Myocyte (in vitro differentiated cells): ENCODE results near the gene LCN12. TPM values are rescaled to one million over a fixed set of nuclear protein-coding genes. Genes with fewer than 3 reads are reported as not detected.

ENCODE experiments used
- total RNA-seq: library from RNA; depleted of rRNA; stranded (reverse); fragments of >200 nt; gene quantifications from 2 replicates; pipeline ENCODE4 v1.2.3, GENCODE V29; 2014

LCN12 gene
- total RNA-seq, 1 donor from 2014 or later: 0.27 TPM

Other genes starting within 250 kb of the LCN12 start
- not detected in 2 replicates for gene DIPK1B, start 239.7 kb upstream of the LCN12 start, total RNA-seq
- not detected in 2 replicates for gene LCN10, start 209.3 kb upstream of the LCN12 start, total RNA-seq
- gene LCN6, start 203.7 kb upstream of the LCN12 start, total RNA-seq: not detected in 2 replicates
- 0.21 TPM in 1 of 2 replicates, not detected in the other for gene LCN8, start 194.0 kb upstream of the LCN12 start, total RNA-seq
- gene LCN15, start 187.8 kb upstream of the LCN12 start, total RNA-seq: not detected in 2 replicates
- 63.9 and 81.6 TPM in 2 replicates for gene TMEM141, start 160.9 kb upstream of the LCN12 start, total RNA-seq
- 0.70 and 3.4 TPM in 2 replicates for gene CCDC183, start 155.9 kb upstream of the LCN12 start, total RNA-seq
- gene RABL6, start 144.3 kb upstream of the LCN12 start, total RNA-seq: 94.2 and 122 TPM in 2 replicates
- gene AJM1, start 109.8 kb upstream of the LCN12 start, total RNA-seq: 2.7 and 6.5 TPM in 2 replicates
- gene PHPT1, start 102.9 kb upstream of the LCN12 start, total RNA-seq: 106 and 131 TPM in 2 replicates
- gene MAMDC4, start 99.9 kb upstream of the LCN12 start, total RNA-seq: 2.9 and 3.4 TPM in 2 replicates
- 353 and 413 TPM in 2 replicates for gene EDF1, start 86.0 kb upstream of the LCN12 start, total RNA-seq
- 7.0 and 31.0 TPM in 2 replicates for gene TRAF2, start 65.8 kb upstream of the LCN12 start, total RNA-seq
- gene FBXW5, start 7.5 kb upstream of the LCN12 start, total RNA-seq: 170 and 196 TPM in 2 replicates
- gene C8G, start 7.0 kb upstream of the LCN12 start, total RNA-seq: 0.88 TPM in 1 of 2 replicates, not detected in the other
- 126 and 177 TPM in 2 replicates for gene PTGDS, start 25.2 kb downstream of the LCN12 start, total RNA-seq
- gene LCNL1, start 30.7 kb downstream of the LCN12 start, total RNA-seq: 5.0 and 13.8 TPM in 2 replicates
- 57.3 and 67.3 TPM in 2 replicates for gene PAXX, start 40.1 kb downstream of the LCN12 start, total RNA-seq
- not detected in 2 replicates for gene CLIC3, start 44.3 kb downstream of the LCN12 start, total RNA-seq
- 21.1 and 26.3 TPM in 2 replicates for gene ABCA2, start 76.0 kb downstream of the LCN12 start, total RNA-seq
- not detected in 2 replicates for gene FUT7, start 79.8 kb downstream of the LCN12 start, total RNA-seq
- gene NPDC1, start 93.9 kb downstream of the LCN12 start, total RNA-seq: 4.8 TPM in 2 replicates
- 0.13 and 0.68 TPM in 2 replicates for gene ENTPD2, start 101.8 kb downstream of the LCN12 start, total RNA-seq
- 1.9 and 4.7 TPM in 2 replicates for gene SAPCD2, start 118.3 kb downstream of the LCN12 start, total RNA-seq
- gene UAP1L1, start 125.2 kb downstream of the LCN12 start, total RNA-seq: 40.2 and 46.4 TPM in 2 replicates
- gene MAN1B1, start 134.7 kb downstream of the LCN12 start, total RNA-seq: 75.5 and 76.6 TPM in 2 replicates
- 132 and 142 TPM in 2 replicates for gene DPP7, start 162.5 kb downstream of the LCN12 start, total RNA-seq
- 0.05 TPM in 1 of 2 replicates, not detected in the other for gene GRIN1, start 186.9 kb downstream of the LCN12 start, total RNA-seq
- not detected in 2 replicates for gene LRRC26, start 217.8 kb downstream of the LCN12 start, total RNA-seq
- not detected in 2 replicates for gene TMEM210, start 219.8 kb downstream of the LCN12 start, total RNA-seq
- gene ANAPC2, start 236.3 kb downstream of the LCN12 start, total RNA-seq: 28.7 and 30.6 TPM in 2 replicates
- 143 and 158 TPM in 2 replicates for gene SSNA1, start 236.4 kb downstream of the LCN12 start, total RNA-seq
- gene TPRN, start 248.5 kb downstream of the LCN12 start, total RNA-seq: 19.5 and 25.3 TPM in 2 replicates